NB4 (cell line): ENCODE data around the gene HERC3.

Experiments
- DNase-seq: peaks from one replicate; pipeline ENCODE4 v3.0.0; 2010; ENCODE audit warnings: low read depth
- H3K4me3 ChIP-seq: one replicate; pipeline ENCODE4 v1.5.1; 2011; ENCODE audit warnings: mild to moderate bottlenecking, low read depth, low read length, moderate library complexity
- CTCF ChIP-seq: IDR thresholded peaks from one replicate; pipeline ENCODE4 v1.5.1; 2012; ENCODE audit warnings: low read depth, low read length
- MAX ChIP-seq: IDR thresholded peaks from 2 replicates; pipeline ENCODE4 v1.6.1; 2011; ENCODE audit warnings: low read depth, low read length
- MYC ChIP-seq: IDR thresholded peaks from 2 replicates; pipeline ENCODE4 v1.6.1; 2011; ENCODE audit warnings: low read depth, low read length
- POLR2A ChIP-seq: IDR thresholded peaks from 2 replicates; pipeline ENCODE4 v1.6.1; 2011; ENCODE audit warnings: mild to moderate bottlenecking; ENCODE audit not compliant: insufficient read length; ENCODE audit errors: extremely low read depth

The HERC3 gene

GRCh38 chr4:88751258-88752075 lies 159.2 kb downstream of the HERC3 start:
- TF ChIP-seq POLR2A (no peak), MAX (no peak), CTCF (no peak), MYC (no peak)
- DNase-seq = no peak

GRCh38 chr4:88752076-88752463 lies 159.8 kb downstream of the HERC3 start:
- DNase-seq = no peak
- no peak for TF ChIP-seq MAX
- no peak overlapping the region for H3K4me3 ChIP-seq

More at GRCh38 chr4:88751258-88752075, 159.2 kb downstream of the HERC3 start:
- no peak overlapping the region for H3K4me3 ChIP-seq

- DNase-seq = no peak
- H3K4me3 ChIP-seq = no peak overlapping the region
- TF ChIP-seq MAX (no peak), CTCF (no peak), MYC (no peak), POLR2A (no peak)
Observed at GRCh38 chr4:88752754-88753153, 160.5 kb downstream of the HERC3 start.

GRCh38 chr4:88753658-88754571 lies 161.6 kb downstream of the HERC3 start:
- DNase-seq = no peak
- H3K4me3 ChIP-seq = no peak overlapping the region
- TF ChIP-seq MYC (no peak), CTCF (no peak), MAX (no peak), POLR2A (no peak)

- TF ChIP-seq MAX = no peak
- TF ChIP-seq POLR2A = no peak
- TF ChIP-seq MYC = no peak
- no peak for TF ChIP-seq CTCF
- DNase-seq = no peak
- H3K4me3 ChIP-seq = no peak overlapping the region
Observed at GRCh38 chr4:88754796-88755195, 162.5 kb downstream of the HERC3 start.

GRCh38 chr4:88755454-88755853 lies 163.2 kb downstream of the HERC3 start:
- DNase-seq = no peak

More at GRCh38 chr4:88755454-88755853, 163.2 kb downstream of the HERC3 start:
- H3K4me3 ChIP-seq = no peak overlapping the region
- TF ChIP-seq POLR2A = no peak
- TF ChIP-seq CTCF = no peak
- no peak for TF ChIP-seq MAX
- no peak for TF ChIP-seq MYC
